GM21737 (cell line): ENCODE measurements around the gene SLC2A10.
"Not testable (repeated sequence)": the region's sequence is repeated elsewhere in the genome, so short reads cannot be mapped to it uniquely, and the experiment has no call there.

Experiments
- ATAC-seq: cut with Tn5 transposase; IDR thresholded peaks from one replicate; pipeline ENCODE4 v1.9.1; 2021; ENCODE audit warnings: mild to moderate bottlenecking, moderate library complexity; ENCODE audit not compliant: unreplicated experiment

SLC2A10 gene

DNA sequence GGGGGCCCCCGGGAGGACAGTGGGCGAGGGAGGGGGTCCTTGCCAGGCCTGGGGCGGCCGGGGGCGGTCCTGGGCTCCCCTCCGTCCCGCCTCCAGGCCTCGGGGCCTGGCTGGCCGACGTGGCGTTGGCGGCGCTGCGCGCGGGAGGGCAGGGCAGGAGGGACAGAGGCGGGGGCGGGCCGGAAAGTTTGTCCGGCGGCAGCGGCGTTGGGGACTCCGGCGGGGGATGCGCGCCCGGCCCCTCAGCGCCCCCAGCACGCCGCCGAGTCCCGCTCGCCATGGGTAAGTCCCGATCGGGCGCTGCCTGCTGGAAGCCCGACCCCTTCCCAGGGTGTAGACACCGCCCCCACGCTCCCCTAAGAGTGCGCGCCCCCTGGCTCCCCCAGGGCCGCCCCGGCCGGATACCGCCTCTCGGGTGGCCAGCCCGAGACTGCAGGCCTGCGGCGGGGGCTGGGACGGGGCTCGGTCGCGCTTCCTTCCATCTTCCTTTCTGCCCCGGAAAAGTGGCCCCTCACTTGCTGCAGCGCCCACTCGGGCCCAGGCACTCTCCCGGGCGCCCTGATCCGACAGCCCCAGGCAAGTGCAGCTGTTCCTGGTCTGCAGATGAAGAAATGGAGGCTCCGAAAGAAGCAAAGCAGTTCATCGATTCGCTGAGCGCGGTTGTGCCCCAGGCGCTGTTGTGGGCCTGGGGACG lies at the start of gene SLC2A10:
Gene SLC2A10, plus strand, starts transcription at position 191 of the 694 bp plus-strand sequence. Its CDS starts 88 bp downstream, at position 279.
- ATAC-seq, result no peak

DNA sequence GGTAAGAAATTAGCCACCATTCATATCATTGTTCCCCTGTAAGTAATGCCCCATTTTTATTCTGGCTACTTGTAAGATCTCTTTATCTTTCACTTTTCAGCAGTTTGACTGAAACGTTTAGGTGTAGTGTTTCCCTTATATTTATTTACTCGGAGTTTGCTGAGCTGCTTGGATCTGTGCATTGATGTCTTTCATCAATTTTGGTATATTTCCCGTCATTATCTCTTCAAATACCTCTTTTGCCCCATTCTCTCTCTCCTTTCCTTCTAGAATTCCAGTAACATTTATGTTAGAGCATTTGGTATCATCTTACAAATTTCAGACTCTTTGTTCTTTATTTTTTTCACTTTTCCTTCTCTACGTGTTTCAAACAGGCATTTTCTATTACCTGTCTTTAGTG lies 49.0 kb upstream of the SLC2A10 start:
- ATAC-seq, result no peak

DNA sequence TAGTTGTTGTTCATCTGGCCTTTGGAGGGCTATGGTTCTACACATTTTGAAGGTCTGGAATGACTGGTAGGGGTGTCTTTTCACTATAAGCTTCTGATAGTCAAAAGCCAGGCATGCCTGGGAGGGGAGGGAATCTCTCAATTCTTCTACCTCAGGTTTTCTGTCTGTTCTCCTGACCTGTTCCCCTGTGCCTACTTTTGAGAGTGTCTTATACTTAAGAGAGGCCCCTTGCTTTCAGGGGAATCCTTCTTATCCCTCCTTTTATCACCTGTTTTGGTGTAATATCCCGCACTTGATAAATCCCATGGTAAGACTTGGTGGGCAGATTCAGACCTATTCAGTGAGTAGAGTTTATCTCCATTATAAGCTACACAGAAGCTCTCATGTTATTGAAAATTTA lies 47.8 kb upstream of the SLC2A10 start:
- ATAC-seq, result no peak

DNA sequence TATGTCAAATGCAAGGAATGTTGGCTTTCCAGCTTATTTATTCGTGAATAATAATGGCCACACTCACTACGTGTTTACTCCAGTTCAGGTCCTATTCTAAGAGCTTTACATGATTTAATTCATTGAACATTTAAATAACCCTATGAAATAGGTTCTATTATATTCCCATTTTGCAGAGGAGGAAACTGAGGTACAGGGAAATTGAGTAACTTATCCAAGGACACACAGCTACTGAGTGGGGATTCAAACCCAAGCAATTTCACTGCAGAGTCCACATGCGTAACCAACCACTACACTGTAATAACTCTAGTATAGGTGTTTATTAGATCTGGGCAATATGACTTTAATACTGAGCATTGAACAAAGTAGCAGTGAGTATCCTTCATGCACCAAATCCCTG lies 45.9 kb upstream of the SLC2A10 start:
- ATAC-seq, result no peak

DNA sequence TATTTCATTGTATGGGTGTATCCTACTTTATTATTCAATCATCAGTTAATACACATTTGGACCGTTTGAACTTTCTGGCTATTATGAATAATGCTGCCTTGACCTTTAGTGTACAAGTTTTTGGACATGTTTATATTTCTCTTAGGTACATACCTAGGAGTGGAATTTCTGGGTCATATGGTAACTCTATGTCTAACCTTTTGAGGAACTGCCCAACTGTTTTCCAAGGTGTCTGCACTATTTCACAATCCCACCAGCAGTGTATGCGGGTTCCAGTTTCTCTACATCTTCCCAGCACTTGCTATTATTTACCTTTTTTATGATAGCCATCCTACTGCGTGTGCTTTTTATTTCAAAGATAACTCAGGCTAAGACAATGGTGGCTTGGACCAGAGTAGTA lies 43.8 kb upstream of the SLC2A10 start:
- no peak for ATAC-seq

DNA sequence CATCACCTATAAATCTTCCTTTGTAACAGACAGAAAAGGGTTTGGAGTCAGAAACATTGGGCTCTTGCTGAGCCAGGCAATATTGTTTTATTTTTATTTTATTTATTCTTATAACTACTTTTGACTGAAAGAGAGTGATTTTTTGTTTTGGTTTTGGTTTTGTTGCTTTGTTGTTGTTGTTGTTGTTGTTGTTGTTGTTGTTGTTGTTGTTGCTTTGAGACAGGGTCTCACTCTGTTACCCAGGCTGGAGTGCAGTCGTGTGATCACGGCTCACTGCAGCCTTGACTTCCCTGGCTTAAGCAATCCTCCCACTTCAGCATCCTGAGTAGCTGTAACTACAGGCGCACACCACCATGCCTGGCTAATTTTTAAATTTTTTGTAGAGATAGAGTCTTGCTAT lies 43.1 kb upstream of the SLC2A10 start:
- no peak for ATAC-seq

DNA sequence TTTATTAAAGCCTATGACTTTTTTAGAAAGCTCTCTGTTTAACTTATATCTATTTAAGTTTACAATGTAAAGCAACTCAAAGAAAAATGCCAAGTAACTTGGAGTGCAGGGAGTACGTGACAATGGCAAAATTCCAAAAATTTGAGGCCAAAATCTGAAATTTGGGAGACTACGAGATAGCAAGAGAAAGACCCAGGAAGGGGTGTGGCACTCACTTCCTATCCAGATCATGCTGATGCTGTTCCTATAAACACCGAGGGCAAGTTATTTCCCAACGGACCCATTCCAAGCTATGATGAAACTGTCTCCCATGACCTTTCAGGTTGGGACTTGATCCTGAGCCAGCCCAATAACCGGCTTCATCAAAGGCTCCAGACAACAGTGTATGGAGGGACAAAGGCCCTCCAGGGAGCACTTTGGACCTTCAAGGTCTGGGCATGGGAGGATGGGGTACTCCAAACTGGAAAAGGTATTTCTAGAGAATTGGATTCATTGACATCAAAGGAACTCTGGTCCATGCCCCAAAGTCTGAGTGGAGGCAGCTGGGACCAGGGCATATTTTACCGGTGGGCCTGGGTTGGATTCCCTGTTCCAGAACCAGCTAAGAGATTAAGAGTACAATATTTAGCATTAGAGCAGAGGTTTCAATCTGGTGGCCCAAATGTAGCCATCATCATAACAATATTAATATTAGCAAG lies 42.5 kb upstream of the SLC2A10 start:
- no peak for ATAC-seq

DNA sequence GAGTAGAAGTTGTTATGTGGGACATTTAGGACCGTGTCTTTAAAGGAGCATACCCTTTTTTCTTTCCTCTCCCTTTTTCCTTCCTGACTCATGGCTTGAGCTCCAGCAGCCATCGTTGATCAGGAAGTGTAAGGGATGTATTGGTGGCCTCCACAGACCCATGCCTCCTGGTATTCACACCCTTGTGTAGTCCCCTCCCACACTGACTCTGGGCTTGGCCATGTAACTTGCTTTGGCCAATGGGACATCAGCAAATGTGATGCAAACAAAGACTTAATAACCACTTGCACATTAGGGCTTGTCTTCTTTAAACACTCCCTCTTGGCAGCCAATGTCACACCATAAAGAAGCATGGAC lies 39.2 kb upstream of the SLC2A10 start:
- ATAC-seq, result no peak

DNA sequence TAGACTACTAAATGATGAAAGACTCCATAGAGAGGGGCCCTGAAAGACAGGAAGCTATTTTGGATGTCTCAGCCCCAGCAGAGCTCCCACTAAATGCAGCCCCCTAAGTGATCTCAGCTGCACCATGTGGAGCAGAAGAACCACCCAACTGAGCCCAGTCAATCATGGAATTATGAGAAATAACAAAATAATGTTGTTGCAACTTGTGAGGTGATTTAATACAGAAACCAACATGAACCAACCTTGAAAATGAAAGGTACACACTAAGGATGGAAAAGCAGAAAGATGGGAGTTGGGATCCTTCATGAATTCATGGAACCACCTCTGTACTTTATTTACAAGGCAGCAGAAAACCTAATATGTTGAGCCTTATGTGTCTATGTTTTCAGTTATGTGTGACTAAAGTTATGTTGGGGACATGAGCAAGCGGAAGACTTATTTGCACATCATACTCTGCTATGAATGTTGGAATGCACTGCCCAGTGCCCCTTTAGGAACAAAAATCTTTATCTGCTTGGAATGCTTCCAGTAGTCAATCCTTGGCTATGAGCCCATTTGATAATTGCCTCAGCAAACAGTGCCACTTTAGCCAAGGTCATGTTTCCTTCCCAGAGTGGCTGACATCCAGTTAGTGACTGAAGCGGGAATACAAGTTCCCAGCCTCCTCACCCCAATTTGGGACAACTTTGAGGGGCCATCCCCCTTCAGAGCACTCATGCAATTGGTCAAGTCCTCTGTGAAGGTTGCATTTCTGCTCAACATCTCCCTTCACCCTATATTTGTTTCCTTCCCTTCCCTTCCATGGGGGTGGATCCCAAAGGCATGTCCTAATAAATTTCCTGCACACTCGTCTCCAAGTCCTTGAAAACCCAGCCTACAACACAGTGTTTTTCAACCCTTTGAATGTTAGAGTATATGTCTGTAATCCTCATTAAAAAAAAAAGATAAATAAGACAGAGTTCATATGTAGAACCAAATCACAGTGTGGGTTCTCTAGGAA lies 38.6 kb upstream of the SLC2A10 start:
- ATAC-seq, result no peak

DNA sequence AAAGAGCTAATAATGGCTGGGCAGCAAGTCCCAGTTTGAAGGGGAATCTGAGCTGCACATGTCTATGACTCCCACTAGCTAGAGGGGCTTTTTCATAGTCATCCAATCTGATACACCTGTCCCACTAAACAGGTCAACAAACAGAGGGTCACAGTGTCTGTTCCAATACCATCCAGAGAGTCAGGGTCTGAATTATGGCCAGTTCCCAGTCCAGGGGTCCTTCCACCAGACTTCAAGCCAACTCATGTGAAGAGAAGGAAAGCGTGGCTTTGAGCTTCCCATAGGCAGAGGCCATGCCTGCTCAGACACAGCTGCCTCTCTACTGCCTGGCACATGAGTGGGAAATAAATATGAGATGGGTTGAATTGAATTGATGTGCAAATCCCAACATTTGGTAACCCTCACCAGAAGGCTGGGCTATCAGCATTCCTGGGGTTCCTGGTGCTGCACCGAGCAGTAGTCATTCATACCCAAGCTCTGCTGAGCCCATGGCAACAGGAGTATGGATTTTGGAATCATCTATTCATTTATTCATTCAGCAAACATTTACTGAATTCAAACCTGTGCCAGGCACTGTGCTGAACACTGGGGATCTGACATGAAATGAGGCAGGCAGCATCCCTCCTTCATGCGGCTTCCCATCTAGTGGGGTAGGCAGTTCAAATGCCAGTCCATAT lies 37.4 kb upstream of the SLC2A10 start:
- no peak for ATAC-seq

DNA sequence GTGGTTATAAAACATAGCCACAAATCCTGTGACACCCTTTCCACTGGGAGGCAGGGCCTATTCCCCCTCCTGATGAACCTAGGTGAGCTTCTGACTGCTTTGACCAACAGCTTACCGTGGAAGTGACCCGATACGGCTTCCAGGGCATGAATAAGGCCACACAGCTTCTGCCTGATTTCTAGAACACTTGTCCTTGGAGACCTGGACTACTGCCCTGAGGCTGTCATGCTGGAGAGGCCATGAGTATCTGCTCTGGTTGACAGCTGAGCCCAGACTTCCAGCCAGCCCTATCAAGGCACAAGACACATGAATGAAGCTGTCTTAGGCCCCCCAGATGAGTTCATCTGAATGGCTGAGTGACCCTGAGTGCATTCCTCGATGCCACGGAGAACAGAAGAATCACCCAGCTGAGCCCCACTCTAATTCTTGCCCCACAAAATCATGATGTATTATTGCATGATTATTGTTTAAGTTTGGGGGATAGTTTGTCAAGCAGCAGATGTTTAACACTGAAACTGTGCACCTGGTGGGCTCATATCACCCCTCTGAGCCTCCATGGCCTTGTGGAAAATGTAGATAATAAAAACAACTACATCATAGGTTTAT lies 36.8 kb upstream of the SLC2A10 start:
- ATAC-seq, result no peak

DNA sequence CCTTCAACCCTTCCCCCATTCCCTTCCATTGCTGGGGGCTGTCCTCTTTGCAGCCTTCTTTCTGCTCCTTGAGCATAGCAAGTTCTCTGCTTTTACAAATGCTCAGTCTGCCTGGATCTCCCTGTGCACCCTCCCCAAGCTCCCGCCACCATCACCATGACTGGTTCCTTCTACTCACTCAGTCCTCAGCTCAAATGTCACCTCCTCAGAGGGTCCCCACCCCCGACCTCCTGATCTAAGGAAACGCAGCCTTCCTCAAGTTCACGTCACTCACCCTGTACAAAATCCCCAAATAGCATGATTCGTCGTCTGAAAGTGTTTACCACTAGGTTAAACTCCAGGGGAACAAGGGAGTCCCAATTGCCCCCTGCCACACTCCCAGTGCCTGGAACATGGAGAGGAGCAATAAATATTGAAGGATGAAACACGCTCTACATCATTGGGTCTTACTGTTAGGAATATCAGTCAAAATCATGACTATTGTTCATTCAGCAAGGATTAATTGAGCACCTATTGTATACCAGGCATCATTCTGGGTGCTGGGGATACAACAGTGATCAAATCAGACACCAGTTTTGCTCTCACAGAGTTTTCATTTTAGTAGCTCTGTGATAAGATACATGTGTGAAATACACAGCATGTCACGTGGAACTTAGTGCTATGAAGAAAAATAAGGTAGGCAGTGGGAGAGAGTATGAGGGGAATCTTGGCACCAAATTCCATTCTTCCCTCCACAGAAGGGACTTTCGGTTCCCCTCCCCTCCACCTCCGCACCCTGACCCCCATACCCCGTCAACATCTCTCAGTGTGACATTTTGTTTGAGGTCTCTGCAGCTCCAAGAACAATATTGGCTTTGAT lies 35.8 kb upstream of the SLC2A10 start:
- no peak for ATAC-seq

DNA sequence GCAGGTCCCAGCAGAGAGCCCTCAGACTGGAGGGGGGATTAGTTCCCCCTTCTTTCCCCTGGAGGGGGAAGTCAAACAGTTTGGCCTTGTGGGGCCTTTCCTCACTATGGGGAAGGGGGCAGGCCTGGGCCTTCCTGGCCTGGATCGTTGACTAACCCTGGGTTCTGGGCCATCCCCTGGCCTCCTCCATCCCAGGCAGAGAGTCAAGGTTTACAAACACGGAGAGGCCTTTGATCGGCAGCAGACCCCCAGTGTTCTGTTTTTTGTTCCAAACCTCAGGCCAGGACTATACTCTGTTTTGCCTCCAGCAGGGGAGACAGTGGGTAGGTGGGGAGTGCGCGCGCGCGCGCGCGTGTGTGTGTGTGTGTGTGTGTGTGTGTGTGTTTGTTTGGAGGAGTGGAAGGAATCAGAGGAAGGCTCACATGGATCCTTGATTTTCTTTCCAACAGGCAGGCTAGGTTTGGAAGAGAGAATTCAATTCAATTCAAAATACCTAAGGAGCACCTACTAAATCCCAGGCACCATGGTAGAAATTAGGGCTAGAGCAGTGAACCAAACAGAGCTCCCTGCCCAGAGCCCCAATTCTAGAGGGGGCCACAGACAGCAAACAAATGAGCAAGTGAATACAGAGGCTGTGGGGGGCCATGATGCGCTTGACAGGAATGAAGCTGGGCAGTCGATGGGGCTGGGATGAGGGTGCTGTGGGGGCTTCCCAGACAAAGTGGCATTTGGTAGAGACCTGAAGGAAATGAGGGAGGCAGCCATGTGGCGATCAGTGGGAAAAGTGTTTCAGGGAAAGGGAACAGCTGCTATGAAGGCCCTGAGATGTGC lies 35.0 kb upstream of the SLC2A10 start:
- ATAC-seq, result no peak

DNA sequence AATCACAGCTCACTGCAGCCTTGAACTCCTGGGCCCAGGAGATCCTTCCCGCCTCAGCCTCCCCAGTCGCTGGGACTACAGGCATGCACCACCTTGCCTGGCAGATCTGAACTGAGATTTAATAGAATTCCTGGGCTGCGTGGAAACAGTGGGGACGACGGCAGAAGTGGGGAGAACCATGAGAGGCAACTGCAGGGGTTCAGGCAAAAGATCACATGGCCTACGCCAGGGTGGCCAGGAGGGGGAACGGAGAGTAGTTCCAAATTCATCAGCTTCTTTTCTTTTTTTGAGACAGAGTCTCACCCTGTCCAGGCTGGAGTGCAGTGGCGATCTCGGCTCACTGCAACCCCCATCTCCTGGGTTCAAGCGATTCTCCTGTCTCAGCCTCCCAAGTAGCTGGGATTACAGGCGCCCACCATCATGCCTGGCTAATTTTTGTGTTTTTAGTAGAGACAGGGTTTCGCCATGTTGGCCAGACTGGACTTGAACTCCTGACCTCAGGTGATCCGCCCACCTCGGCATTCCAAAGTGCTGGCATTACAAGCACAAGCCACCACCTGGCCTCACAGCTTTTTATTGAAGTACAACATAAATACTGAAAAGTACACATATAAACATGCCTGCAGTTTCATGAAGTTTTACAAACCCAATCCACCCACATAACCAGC lies 32.7 kb upstream of the SLC2A10 start:
- ATAC-seq, result not testable (repeated sequence)

DNA sequence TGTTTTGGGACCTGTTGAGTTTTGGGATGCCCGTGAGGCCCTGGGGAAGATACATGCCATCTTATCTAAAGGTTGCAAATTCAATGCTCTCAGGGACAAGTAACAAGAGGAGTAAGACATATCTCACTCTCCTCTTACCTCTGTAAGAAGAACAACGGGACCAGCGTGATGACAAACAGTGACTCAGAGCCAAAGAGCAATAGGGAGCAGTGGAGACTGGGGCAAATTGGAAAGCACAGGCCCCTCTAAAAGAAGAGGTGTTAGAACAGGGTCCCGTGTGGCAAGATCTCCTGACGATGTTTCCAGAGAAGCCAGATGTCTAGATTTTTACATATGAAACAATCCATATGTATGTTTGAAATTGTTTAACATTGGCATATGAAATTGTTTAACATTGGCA lies 31.8 kb upstream of the SLC2A10 start:
- no peak for ATAC-seq

DNA sequence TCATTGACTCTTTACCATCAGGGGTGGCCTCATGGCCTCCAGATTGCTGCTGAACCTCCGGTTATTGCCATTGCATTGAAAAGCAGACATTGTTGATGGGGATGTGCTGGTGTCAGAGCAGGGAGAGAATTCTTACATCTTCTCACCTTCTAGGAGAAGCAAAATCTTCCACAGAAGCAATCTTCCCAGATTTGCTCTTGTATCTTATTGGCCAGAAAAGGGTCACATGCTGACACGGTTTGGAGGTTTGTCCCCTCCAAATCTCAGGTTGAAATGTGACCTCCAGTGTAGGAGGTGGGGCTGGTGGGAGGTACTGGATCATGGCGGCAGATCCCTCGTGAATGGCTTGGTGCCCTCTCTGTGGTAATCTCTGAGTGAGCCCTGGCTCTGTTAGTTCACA lies 30.9 kb upstream of the SLC2A10 start:
- no peak for ATAC-seq

DNA sequence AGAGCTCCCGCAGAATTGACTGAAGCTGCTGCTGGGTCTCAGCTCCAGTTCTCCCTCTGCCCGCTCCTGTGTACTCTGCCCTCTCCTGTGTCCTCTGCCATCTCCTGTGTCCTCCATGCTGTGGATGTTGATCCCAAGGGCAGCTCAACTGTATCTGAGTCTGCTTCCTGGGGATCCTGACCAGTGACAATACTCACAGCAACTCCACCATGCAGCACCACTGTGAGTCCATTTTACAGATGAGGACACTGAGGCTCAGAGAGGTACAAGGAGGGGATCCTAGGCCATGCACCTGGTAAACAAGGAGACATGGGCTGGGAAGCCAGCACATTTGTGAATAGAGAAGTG lies 28.8 kb upstream of the SLC2A10 start:
- no peak for ATAC-seq
